Suprapubic skin (tissue), 4 donors: ENCODE data around the gene CDADC1. TPM values are rescaled to one million over a fixed set of nuclear protein-coding genes. Genes with fewer than 3 reads are reported as not detected.
A peak's percentile ranks its signal among the peaks of the same experiment; 100 is the strongest.

ENCODE experiments used
- DNase-seq, 2 donors: peaks; one replicate each; pipeline ENCODE4 v3.0.0-alpha.2; 2019; ENCODE audit warnings: low spot score in 2 of 2
- H3K27ac ChIP-seq: fragments of 200-600 bp; sonication (generic); one replicate; pipeline ENCODE4 v1.5.1; 2019
- H3K27me3 ChIP-seq: fragments of 200-600 bp; sonication (generic); one replicate; pipeline ENCODE4 v1.5.1; 2019
- H3K36me3 ChIP-seq: fragments of 200-600 bp; sonication (generic); one replicate; pipeline ENCODE4 v1.5.1; 2019
- H3K4me1 ChIP-seq: fragments of 200-600 bp; sonication (generic); one replicate; pipeline ENCODE4 v1.5.1; 2019
- H3K4me3 ChIP-seq: fragments of 200-600 bp; sonication (generic); one replicate; pipeline ENCODE4 v1.5.1; 2019; ENCODE audit warnings: mild to moderate bottlenecking
- H3K9me3 ChIP-seq: fragments of 200-600 bp; sonication (generic); one replicate; pipeline ENCODE4 v1.5.1; 2019
- CTCF ChIP-seq, 2 donors: fragments of 200-600 bp in 1 of 2; fragments of 450-650 bp in 1 of 2; sonication (generic) in 1 of 2; IDR thresholded peaks; one replicate each; pipeline ENCODE4 v1.5.1; 2016 to 2019; ENCODE audit warnings: antibody characterized with exemption in 2 of 2, mild to moderate bottlenecking in 1 of 2, moderate library complexity in 1 of 2
- EP300 ChIP-seq: sonication (generic); formaldehyde crosslinking; IDR thresholded peaks from one replicate; pipeline ENCODE4 v1.6.1; 2017; ENCODE audit warnings: antibody characterized with exemption
- POLR2A ChIP-seq, 2 donors: fragments of 450-650 bp; IDR thresholded peaks; one replicate each; pipeline ENCODE4 v1.6.1; 2017; ENCODE audit warnings: antibody characterized with exemption in 2 of 2, mild to moderate bottlenecking in 2 of 2, moderate library complexity in 2 of 2
- POLR2AphosphoS5 ChIP-seq, 3 donors: sonication (generic); formaldehyde crosslinking; IDR thresholded peaks; one replicate each; pipeline ENCODE4 v1.6.1; 2017; ENCODE audit warnings: antibody characterized with exemption in 3 of 3
- WGBS: methylation state at CpG from one replicate; pipeline ENCODE4 v1.1.5; 2018; 5-methylcytosine and 5-hydroxymethylcytosine counted together
- total RNA-seq, 4 donors: library from RNA; depleted of rRNA; stranded (reverse); fragments of >200 nt; gene quantifications; one replicate each; pipeline ENCODE4 v1.1.0, GENCODE V29; 2016

CDADC1 gene
- total RNA-seq, 4 donors from 2014 or later: 1.2 to 4.2 (median 3.1) TPM

DNA sequence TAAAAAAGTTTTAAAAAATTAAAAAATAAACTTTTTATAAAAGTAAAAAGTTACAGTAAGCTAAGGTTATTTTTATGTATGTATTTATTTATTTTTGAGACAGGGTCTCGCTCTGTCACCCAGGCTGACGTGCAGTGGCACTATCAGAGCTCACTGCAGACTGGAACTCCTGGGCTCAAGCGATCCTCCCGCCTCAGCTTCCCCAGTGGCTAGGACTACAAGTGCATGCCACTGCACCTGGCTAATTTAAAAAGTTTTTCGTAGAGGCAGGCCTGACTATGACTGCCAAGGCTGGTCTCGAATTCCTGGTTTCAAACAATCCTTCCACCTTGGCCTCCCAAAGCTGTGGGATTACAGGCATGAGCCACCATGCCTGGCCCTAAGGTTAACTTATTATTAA is 64.1 kb downstream of the CDADC1 start:
- Histone ChIP-seq H3K4me3 (no peak overlapping the region), H3K36me3 (peaks cover 4% of the 10 kb centered on the region), H3K27ac (no peak overlapping the region), H3K4me1 (peaks cover 47% of the 10 kb centered on the region), H3K27me3 (no peaks in the 10 kb centered on the region), H3K9me3 (no peaks in the 10 kb centered on the region)
- TF ChIP-seq CTCF (IDR thresholded peaks at IDR 0.05): no peak
- TF ChIP-seq POLR2A (IDR thresholded peaks at IDR 0.05): no peak
- TF ChIP-seq EP300: no peak
- WGBS: 99% methylated on average over 6 of the region's 6 CpGs
- DNase-seq: no peak

DNA sequence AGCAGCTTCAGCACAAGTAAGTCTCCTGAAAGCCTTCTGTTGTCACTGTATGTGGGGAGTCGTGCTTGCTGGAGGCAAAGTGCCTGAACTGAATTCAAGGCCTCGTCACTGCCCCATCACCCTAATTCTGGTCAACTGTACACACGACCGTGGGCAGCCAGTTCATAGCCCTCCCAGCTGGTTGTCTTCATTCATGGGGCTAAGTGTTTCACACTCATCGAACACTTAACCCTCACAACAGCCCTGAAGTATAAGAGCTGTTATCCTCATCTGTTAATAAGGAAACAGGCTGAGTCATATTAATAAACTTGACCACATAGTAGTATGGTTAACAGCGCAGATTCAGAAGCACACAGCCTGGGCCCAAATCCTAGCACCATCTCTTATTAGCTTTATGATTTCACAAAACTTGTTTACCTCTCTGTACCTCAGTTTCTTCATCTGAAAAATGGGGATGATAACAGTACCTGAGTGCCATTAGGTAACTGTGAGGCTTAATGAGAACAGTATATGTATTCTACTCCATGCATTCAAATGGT is 66.7 kb downstream of the CDADC1 start:
- 52% methylated on average over 6 of the region's 6 CpGs for WGBS
- H3K27ac ChIP-seq: peak overlapping the region; percentile 75

GRCh38 chr13:49315036-49315565 is 67.4 kb downstream of the CDADC1 start:
- Histone ChIP-seq H3K27me3 (no peaks in the 10 kb centered on the region), H3K27ac (no peak overlapping the region), H3K36me3 (peaks cover 3% of the 10 kb centered on the region), H3K4me1 (peaks cover 21% of the 10 kb centered on the region), H3K9me3 (no peaks in the 10 kb centered on the region), H3K4me3 (no peak overlapping the region)
- 94% methylated on average over 3 of the region's 3 CpGs for WGBS
- TF ChIP-seq POLR2AphosphoS5 (IDR thresholded peaks at IDR 0.05) (no peak), CTCF (IDR thresholded peaks at IDR 0.05) (no peak), POLR2A (IDR thresholded peaks at IDR 0.05) (no peak), EP300 (no peak)
- DNase-seq: no peak

More for the DNA sequence above, 66.7 kb downstream of the CDADC1 start:
- no peaks in the 10 kb centered on the region for H3K9me3 ChIP-seq
- DNase-seq: no peak
- H3K27me3 ChIP-seq: no peaks in the 10 kb centered on the region
- peaks cover 4% of the 10 kb centered on the region for H3K36me3 ChIP-seq
- peaks cover 21% of the 10 kb centered on the region for H3K4me1 ChIP-seq
- H3K4me3 ChIP-seq: no peak overlapping the region
- TF ChIP-seq EP300 (no peak), CTCF (IDR thresholded peaks at IDR 0.05) (no peak), POLR2AphosphoS5 (IDR thresholded peaks at IDR 0.05) (no peak)

GRCh38 chr13:49315756-49316482 is 68.2 kb downstream of the CDADC1 start:
- WGBS: 93% methylated on average over 5 of the region's 5 CpGs
- Histone ChIP-seq H3K4me3 (no peak overlapping the region), H3K27ac (no peak overlapping the region), H3K9me3 (no peaks in the 10 kb centered on the region), H3K27me3 (no peaks in the 10 kb centered on the region), H3K4me1 (peaks cover 19% of the 10 kb centered on the region), H3K36me3 (no peaks in the 10 kb centered on the region)
- no peak for DNase-seq
- no peak for TF ChIP-seq EP300
- TF ChIP-seq POLR2AphosphoS5 (IDR thresholded peaks at IDR 0.05): no peak
- no peak for TF ChIP-seq CTCF (IDR thresholded peaks at IDR 0.05)
- TF ChIP-seq POLR2A (IDR thresholded peaks at IDR 0.05): no peak

DNA sequence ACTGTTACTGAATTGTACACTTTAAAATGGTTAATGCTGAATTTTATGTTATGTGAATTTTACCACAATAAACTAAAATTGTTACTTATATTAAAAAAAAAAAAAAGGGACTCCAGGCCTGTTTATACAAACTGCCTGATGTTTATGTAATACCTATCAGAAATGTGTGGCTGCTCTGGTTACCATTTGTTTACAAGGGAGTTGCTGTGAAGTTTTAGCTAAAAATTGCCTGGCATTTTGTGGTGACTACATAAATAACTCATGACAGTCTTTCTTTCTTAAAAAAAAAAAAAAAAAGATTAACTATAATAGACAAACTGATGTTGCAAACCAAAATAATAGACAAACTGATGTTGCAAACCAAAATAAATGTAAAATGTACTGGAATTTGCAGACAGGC is 71.8 kb downstream of the CDADC1 start:
- H3K27me3 ChIP-seq: no peaks in the 10 kb centered on the region
- H3K27ac ChIP-seq: no peak overlapping the region
- peaks cover 7% of the 10 kb centered on the region for H3K4me1 ChIP-seq
- no peak overlapping the region for H3K4me3 ChIP-seq
- H3K9me3 ChIP-seq: no peaks in the 10 kb centered on the region
- DNase-seq: no peak
- TF ChIP-seq POLR2AphosphoS5 (IDR thresholded peaks at IDR 0.05) (no peak), POLR2A (IDR thresholded peaks at IDR 0.05) (no peak), EP300 (no peak), CTCF (IDR thresholded peaks at IDR 0.05) (no peak)
- peaks cover 4% of the 10 kb centered on the region for H3K36me3 ChIP-seq
